Stimulated activated memory B cell treated with anti-CD40 and anti-IgM and Interleukin-4, amounts not matched to agents 10 μg/mL and 1 μg/mL and 100 μg/mL, for 72 hours (primary cell): ENCODE results near the gene CAPN5.
"Not testable (repeated sequence)": the region's sequence is repeated elsewhere in the genome, so short reads cannot be mapped to it uniquely, and the experiment has no call there.

ENCODE experiments used
- ATAC-seq: fragments of 150-1000 bp; cut with Tn5 transposase; 2 replicates; pipeline ENCODE4 v1.10.0; 2021
- H3K27ac Mint-ChIP-seq: one replicate; pipeline ENCODE4 v1.8.0; 2022; ENCODE audit warnings: mild to moderate bottlenecking, mixed read lengths
- H3K27me3 Mint-ChIP-seq: one replicate; pipeline ENCODE4 v1.8.0; 2022; ENCODE audit warnings: mixed read lengths
- H3K36me3 Mint-ChIP-seq: one replicate; pipeline ENCODE4 v1.8.0; 2022; ENCODE audit warnings: mixed read lengths
- H3K4me1 Mint-ChIP-seq: one replicate; pipeline ENCODE4 v1.8.0; 2022; ENCODE audit warnings: mixed read lengths
- H3K4me3 Mint-ChIP-seq: one replicate; pipeline ENCODE4 v1.8.0; 2022; ENCODE audit warnings: mild to moderate bottlenecking, moderate library complexity, mixed read lengths
- H3K9me3 Mint-ChIP-seq: one replicate; pipeline ENCODE4 v1.8.0; 2022; ENCODE audit warnings: mixed read lengths

CAPN5 gene

DNA sequence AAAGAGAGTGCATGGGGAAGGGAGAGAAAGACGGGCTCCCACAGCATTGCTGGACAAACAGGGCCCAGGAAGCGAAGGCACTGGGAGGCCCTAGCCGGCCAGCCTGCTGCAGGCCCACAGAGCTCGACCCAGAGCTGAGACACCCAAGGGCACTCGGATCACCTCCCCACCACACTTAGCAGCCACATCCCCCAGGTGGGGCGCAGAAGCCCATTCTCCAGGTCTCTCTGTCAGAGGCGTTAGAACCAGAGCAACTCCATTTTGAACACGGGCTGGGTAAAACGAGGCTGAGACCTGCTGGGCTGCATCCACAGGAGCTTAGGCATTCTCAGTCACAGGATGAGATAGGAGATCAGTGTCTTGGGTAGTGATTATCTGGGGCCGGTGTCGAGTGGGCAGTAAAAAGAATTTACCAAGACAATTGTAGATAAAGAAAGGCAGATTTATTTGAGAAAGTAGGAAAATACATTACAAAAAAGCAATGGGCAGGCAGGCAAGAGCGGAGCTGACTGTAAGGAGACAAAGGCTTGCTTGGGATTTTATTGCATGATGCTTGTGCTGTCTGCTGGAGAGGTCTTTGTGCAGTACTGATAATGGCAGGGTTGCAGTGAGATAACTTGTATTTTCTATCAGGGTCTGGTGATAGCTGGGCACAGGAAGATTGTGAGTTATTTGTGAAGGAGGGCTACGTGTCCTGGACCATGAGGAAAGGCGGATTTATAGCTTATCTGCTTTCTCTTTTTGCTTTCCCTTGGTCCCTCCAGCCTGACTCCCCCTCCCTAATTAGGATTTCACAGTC lies 13.4 kb upstream of the CAPN5 start:
- H3K27ac Mint-ChIP-seq = no peak overlapping the region
- no peaks in the 10 kb centered on the region for H3K36me3 Mint-ChIP-seq
- H3K4me3 Mint-ChIP-seq = no peak overlapping the region
- no peaks in the 10 kb centered on the region for H3K4me1 Mint-ChIP-seq
- H3K27me3 Mint-ChIP-seq = peaks cover 9% of the 10 kb centered on the region
- ATAC-seq = peak; percentile 50
- peaks cover 5% of the 10 kb centered on the region for H3K9me3 Mint-ChIP-seq

DNA sequence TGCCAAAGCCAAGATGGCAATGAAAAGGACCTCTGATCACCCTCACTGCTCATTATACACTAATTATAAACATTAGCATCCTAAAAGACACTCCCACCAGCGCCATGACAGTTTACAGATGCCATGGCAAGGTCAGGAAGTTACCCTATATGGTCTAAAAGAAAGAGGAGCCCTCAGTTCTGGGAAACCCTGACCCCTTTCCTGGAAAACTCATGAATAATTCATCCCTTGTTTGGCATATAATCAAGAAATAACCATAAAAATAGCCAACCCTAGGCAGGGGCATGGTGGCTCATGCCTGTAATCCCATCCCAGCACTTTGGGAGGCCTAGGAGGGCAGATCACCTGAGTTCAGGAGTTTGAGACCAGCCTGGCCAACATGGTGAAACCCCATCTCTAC lies 12.7 kb upstream of the CAPN5 start:
- ATAC-seq = no peak
- Mint-ChIP-seq H3K4me1 (no peaks in the 10 kb centered on the region), H3K4me3 (no peak overlapping the region), H3K36me3 (no peaks in the 10 kb centered on the region), H3K27ac (no peak overlapping the region), H3K27me3 (peaks cover 9% of the 10 kb centered on the region), H3K9me3 (peaks cover 5% of the 10 kb centered on the region)

DNA sequence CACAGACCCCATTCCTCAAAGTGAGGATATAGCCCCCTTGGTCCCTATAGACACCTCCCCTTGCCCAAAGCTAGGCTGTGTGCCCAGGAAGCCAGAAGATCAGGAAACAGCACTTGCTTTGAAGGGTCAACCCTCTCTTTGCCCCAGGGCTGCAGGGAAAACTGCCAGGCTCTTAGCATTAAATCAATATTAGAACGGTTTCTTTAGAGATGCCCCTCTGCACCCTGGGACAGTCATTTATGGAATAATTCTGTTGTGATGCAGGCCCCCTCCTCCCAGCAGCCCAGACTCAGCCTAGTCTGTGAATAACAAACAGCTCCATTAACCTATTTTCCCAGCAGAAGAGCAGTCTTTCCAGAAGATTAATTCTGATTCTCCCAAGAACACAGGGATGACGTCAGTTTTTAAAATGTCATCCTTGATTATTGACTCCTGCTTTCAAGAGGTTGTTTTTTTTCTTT lies 11.6 kb upstream of the CAPN5 start:
- no peak overlapping the region for H3K27ac Mint-ChIP-seq
- no peak for ATAC-seq
- H3K27me3 Mint-ChIP-seq = peaks cover 9% of the 10 kb centered on the region
- H3K9me3 Mint-ChIP-seq = peaks cover 5% of the 10 kb centered on the region
- no peaks in the 10 kb centered on the region for H3K4me1 Mint-ChIP-seq
- no peak overlapping the region for H3K4me3 Mint-ChIP-seq
- no peaks in the 10 kb centered on the region for H3K36me3 Mint-ChIP-seq

DNA sequence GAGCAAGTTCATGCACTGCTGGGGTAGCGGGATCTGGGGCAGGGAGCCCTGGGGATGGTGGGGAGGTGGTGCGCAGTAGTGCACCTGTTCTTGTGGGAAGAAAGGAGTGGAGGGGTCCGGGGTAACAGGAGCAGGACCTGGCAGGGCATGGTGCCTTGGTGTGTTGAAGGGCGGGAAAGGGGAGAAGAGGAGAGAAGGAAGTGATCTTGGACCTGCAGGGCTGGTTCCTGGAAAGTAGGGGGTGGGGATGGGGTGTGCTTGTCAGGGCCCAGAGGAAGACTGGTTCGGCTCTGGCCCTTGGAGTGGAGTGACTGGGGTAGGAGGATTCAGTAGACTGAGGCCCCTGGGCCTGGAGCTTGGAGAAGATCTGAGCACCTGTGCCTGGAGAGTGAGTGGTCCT lies 10.9 kb upstream of the CAPN5 start:
- Mint-ChIP-seq H3K36me3 (no peaks in the 10 kb centered on the region), H3K27me3 (peaks cover 9% of the 10 kb centered on the region), H3K4me3 (no peak overlapping the region), H3K9me3 (peaks cover 5% of the 10 kb centered on the region), H3K27ac (no peak overlapping the region), H3K4me1 (no peaks in the 10 kb centered on the region)
- no peak for ATAC-seq

DNA sequence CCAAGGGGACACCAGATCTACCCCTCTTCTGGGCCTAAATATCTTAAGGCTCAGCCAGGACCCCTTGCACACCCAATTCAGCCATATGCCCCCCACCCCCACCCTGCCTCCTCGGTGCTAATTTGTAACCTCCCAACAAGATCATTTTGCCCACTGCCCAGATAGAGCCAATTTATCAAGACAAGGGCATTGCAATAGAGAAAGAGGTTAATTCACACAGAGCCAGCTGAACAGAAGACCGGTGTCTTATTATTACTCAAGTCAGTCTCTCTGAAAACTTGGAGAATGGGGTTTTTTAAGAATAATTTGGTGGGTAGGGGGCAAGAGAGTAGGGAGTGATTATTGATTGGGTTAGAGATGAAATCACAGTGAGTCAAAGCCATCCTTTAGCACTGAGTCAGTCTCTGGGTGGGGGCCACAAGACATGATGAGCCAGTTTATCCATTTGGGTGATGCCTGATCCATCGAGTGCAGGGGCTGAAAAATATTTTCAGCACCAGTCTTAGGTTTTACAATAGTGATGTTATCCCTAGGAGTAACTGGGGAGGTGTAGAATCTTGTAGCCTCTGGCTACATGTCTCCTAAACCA lies 9.9 kb upstream of the CAPN5 start:
- peaks cover 9% of the 10 kb centered on the region for H3K27me3 Mint-ChIP-seq
- no peak overlapping the region for H3K4me3 Mint-ChIP-seq
- H3K4me1 Mint-ChIP-seq = no peaks in the 10 kb centered on the region
- ATAC-seq = no peak
- no peak overlapping the region for H3K27ac Mint-ChIP-seq
- peaks cover 5% of the 10 kb centered on the region for H3K9me3 Mint-ChIP-seq
- no peaks in the 10 kb centered on the region for H3K36me3 Mint-ChIP-seq

DNA sequence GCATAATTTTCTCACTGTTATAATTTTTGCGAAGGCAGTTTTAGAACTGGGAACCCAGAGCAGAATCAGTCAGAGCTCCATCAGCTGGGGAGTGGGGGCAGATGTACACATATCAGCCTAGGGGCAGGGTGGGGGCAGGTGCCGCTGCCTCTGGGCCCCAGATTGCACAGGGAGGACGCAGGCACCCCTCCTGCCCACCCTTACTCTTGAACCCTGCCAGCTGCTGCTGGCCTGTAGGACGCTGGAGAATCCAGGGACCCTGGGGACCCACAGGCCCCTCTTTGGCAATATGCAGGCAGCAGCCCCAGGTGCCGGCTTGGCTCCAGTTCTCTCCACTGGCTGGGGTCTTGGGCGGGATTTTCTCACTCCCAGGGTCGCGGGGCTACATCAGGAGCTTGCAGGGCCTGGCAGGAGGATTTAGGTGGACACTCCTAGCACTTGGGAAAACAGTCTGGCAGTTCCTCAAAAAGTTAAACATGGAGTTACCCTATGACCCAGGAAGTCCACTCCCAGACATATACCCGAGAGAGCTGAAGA lies 8.8 kb upstream of the CAPN5 start:
- Mint-ChIP-seq H3K4me3 (no peak overlapping the region), H3K9me3 (peaks cover 5% of the 10 kb centered on the region), H3K36me3 (no peaks in the 10 kb centered on the region), H3K27ac (no peak overlapping the region), H3K4me1 (no peaks in the 10 kb centered on the region), H3K27me3 (peaks cover 9% of the 10 kb centered on the region)
- ATAC-seq = no peak

DNA sequence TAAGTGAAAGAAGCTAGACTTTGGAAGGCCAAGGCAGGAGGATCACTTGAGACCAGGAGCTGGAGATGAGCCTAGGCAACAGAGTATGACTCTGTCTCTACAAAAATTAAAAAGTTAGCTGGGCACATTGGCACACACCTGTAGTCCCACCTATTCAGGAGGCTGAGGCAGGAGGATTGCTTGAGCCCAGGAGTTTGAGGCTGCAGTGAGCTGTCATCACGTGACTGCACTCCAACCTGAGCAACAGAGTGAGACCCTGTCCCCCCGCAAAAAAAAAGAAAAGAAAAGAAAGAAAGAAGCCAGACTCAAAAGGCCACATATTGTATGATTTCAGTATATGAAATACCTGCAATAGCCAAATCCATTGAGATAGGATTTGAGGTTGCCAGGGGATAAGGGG lies 7.9 kb upstream of the CAPN5 start:
- peaks cover 9% of the 10 kb centered on the region for H3K27me3 Mint-ChIP-seq
- H3K4me1 Mint-ChIP-seq = no peaks in the 10 kb centered on the region
- H3K27ac Mint-ChIP-seq = no peak overlapping the region
- H3K9me3 Mint-ChIP-seq = peaks cover 5% of the 10 kb centered on the region
- no peaks in the 10 kb centered on the region for H3K36me3 Mint-ChIP-seq
- no peak overlapping the region for H3K4me3 Mint-ChIP-seq
- no peak for ATAC-seq

DNA sequence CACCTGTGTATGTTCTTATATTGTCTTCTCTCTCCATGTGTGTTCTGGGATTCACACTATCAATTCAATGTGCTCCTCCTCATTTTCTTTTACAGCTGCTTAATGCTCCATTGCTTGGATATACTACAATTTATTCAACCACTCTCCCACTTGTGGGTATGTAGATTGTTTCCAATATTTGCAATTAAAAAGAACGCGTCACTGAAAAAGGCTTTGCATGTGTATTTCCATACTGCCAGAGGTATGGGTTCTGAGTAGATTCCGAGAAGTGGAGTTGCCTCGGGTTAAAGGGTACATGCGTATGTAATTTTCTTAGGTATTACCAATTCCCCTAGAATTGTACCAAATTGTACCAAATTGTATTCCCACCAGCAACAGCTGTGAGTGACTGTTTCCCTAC lies 7.0 kb upstream of the CAPN5 start:
- no peak overlapping the region for H3K4me3 Mint-ChIP-seq
- H3K9me3 Mint-ChIP-seq = peaks cover 5% of the 10 kb centered on the region
- H3K27ac Mint-ChIP-seq = no peak overlapping the region
- H3K27me3 Mint-ChIP-seq = peaks cover 9% of the 10 kb centered on the region
- no peaks in the 10 kb centered on the region for H3K36me3 Mint-ChIP-seq
- no peaks in the 10 kb centered on the region for H3K4me1 Mint-ChIP-seq
- no peak for ATAC-seq

DNA sequence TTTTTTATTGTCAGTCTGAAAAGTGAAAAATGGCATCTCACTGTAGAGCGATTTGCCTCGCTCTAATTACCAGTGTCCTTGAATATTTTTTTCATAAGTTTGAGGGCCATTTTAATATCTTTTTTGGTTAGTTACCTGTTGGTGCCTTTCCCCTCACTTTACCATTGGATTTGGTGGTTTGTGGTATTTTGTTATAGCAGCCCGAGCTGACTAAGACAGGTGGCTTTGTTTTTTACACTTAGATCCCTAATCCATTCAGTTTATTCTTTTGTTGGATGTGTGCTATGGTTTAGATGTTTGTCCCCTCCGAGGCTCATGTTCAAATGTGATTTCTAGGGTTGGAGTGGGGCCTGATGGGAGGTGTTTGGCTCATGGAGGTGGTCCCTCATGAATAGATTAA lies 6.5 kb upstream of the CAPN5 start:
- H3K9me3 Mint-ChIP-seq = peaks cover 5% of the 10 kb centered on the region
- ATAC-seq = no peak
- H3K27ac Mint-ChIP-seq = no peak overlapping the region
- H3K4me1 Mint-ChIP-seq = no peaks in the 10 kb centered on the region
- no peak overlapping the region for H3K4me3 Mint-ChIP-seq
- H3K27me3 Mint-ChIP-seq = peaks cover 9% of the 10 kb centered on the region
- no peaks in the 10 kb centered on the region for H3K36me3 Mint-ChIP-seq

DNA sequence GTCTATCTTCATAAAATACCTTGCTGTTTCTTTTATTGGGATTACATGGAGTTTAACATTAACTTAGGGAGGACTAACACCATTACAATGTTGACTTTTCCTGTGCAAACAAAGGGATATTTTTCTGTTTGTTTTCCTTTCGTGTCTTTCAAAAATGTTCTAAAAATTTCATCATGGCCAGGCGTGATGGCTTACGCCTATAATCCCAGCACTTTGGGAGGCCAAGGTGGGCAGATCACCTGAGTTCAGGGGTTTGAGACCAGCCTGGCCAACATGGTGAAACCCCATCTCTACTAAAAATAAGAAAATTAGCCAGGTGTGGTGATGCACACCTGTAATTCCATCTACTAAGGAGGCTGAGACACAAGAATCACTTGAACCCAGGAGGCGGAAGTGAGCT lies 5.5 kb upstream of the CAPN5 start:
- not testable (repeated sequence) for H3K4me3 Mint-ChIP-seq, H3K36me3 Mint-ChIP-seq, H3K27me3 Mint-ChIP-seq, ATAC-seq, H3K9me3 Mint-ChIP-seq, H3K4me1 Mint-ChIP-seq, H3K27ac Mint-ChIP-seq

DNA sequence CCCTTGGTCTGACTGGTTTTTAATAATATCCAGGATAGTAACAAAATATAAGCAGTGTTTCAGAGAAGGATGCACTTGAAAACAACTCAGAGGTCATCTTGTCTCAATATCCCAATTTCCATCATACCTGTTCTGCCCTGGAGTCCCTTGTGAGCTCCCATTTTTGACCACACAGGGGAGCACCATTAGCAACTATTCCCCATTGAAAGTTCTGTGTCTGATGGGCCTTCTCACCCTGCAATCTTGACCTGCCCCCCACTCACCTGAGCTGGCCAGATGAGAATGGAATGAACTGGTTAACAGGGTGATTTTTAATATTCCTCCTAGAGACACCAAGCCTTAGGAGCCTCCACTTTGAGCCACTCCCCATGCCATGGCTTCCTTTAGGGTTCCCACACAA lies 3.8 kb upstream of the CAPN5 start:
- no peak overlapping the region for H3K4me3 Mint-ChIP-seq
- no peak for ATAC-seq
- H3K9me3 Mint-ChIP-seq = no peaks in the 10 kb centered on the region
- H3K4me1 Mint-ChIP-seq = peaks cover 12% of the 10 kb centered on the region
- no peaks in the 10 kb centered on the region for H3K36me3 Mint-ChIP-seq
- no peaks in the 10 kb centered on the region for H3K27me3 Mint-ChIP-seq
- H3K27ac Mint-ChIP-seq = no peak overlapping the region

DNA sequence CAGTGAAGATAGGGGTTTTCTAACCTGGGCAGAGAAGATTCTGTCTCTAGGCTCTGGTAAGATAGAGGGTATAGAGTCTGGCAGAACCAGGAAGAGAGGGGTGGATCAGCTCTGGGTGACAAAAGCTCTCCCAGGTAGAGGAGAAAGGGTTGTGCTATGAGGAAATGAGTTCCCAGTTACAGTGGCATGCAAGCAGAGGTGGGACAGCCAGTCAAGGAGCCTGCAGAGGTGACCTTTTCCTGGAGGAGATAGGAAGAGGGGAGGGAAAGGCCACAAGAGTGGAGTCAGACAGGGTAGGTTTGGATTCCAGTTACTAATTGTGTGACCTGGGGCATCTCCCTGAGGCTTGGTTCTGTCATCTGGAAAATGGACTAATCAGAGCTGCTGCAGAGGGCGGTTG lies 3.4 kb upstream of the CAPN5 start:
- H3K4me3 Mint-ChIP-seq = no peak overlapping the region
- no peaks in the 10 kb centered on the region for H3K36me3 Mint-ChIP-seq
- peaks cover 12% of the 10 kb centered on the region for H3K4me1 Mint-ChIP-seq
- no peaks in the 10 kb centered on the region for H3K27me3 Mint-ChIP-seq
- ATAC-seq = no peak
- no peaks in the 10 kb centered on the region for H3K9me3 Mint-ChIP-seq
- H3K27ac Mint-ChIP-seq = no peak overlapping the region

DNA sequence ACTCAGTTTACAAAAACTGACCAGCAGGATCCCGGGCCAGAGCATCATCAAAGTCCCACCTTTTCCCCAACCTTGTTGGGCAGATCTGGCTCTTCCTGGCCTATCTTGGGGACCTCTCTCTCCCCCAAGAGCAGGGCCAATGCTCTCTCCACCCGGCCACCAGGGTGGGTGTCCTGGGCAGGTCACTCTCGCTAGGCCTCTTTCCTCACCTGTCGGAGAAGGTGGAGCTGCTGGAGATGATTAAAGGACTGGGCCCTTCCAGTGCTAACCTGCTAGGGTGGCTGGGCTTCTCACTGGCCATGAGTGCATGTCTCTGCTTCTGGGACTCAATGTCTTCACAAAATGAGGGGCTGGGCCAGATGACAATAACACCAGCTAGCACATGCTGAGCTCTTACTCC lies 2.9 kb upstream of the CAPN5 start:
- Mint-ChIP-seq H3K9me3 (no peaks in the 10 kb centered on the region), H3K36me3 (no peaks in the 10 kb centered on the region), H3K4me3 (no peak overlapping the region), H3K27me3 (no peaks in the 10 kb centered on the region), H3K4me1 (peaks cover 12% of the 10 kb centered on the region), H3K27ac (no peak overlapping the region)
- ATAC-seq = no peak

DNA sequence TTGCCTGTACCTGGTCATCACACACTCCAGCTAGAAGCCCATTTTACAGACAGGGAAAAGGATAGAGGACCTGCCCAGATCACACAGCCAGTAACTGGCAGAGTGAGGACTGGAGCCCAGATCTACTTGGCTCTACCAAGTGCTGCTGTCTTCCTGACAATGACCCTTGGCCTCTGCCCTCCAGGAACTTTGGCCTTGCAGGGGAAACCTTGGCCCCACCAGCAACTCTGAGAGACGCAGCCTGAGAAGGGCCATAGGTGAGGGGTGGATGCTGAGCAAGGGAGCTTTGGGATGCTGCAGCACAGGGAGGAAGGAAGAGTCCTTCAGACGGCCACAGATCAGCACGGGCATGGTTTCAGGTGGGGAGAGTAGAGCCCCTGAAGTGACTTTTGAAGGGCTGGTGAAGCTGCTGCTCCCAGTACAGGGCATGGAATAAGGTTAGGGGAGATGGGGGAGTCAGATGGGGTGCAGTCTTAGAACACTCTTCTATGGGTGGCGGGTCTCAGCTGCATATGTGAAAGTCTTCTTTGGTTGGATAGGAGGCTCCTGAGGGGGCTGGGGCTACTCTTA lies 2.0 kb upstream of the CAPN5 start:
- no peaks in the 10 kb centered on the region for H3K9me3 Mint-ChIP-seq
- H3K4me3 Mint-ChIP-seq = no peak overlapping the region
- H3K27me3 Mint-ChIP-seq = no peaks in the 10 kb centered on the region
- no peak for ATAC-seq
- no peaks in the 10 kb centered on the region for H3K36me3 Mint-ChIP-seq
- H3K27ac Mint-ChIP-seq = no peak overlapping the region
- H3K4me1 Mint-ChIP-seq = peaks cover 12% of the 10 kb centered on the region

DNA sequence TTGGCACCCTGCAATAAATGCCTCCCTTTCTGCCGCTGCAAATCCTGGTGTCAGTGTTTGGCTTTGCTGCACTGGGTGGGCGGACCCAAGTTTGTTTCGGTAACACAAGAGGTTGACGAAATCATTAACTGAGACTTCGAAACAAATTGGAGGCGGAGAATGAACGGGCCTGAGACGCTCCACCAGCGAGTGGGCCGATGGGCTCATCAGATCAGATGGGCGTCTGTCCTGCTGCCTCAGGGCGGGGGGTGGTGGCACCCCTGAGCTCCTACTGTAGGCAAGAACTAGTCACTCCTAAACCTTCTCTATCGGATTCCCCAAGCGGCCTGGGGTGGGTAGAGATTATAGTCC lies 918 bp upstream of the CAPN5 start:
- ATAC-seq = no peak
- Mint-ChIP-seq H3K4me1 (peaks cover 12% of the 10 kb centered on the region), H3K36me3 (no peaks in the 10 kb centered on the region), H3K9me3 (no peaks in the 10 kb centered on the region), H3K27ac (peak overlapping the region; percentile 76), H3K27me3 (peaks cover 6% of the 10 kb centered on the region), H3K4me3 (peak overlapping the region; percentile 86)
